ENCODE measurements around the gene VIPR1. TPM values are rescaled to one million over a fixed set of nuclear protein-coding genes. Genes with fewer than 3 reads are reported as not detected.

Gene VIPR1
- total RNA-seq, 1 experiment from 2014 or later: 19.2 TPM

- H3K36me3 Mint-ChIP-seq (ENCODE audit: insufficient read depth, unreplicated experiment): peaks cover 14% of the 10 kb centered on the region
- no peaks in the 10 kb centered on the region for H3K9me3 Mint-ChIP-seq (ENCODE audit: low read depth, unreplicated experiment)
- H3K27ac Mint-ChIP-seq (ENCODE audit: unreplicated experiment): peak overlapping the region; percentile 75
- no TSS peak for BruUV-seq (replicated peaks)
- CTCF ChIA-PET: interaction anchor here (0.6 to 1.2 kb wide), 3 partner anchors 18 to 278 kb away, joined by 3 to 9 read pairs (median 3); no protein-coding TSS in a partner anchor
- no peaks in the 10 kb centered on the region for H3K27me3 Mint-ChIP-seq (ENCODE audit: unreplicated experiment)
- peaks cover 22% of the 10 kb centered on the region for H3K4me1 Mint-ChIP-seq (ENCODE audit: low read depth, unreplicated experiment)
- H3K4me3 Mint-ChIP-seq (ENCODE audit: low read depth, unreplicated experiment): no peak overlapping the region
- intact Hi-C loops (cut with micrococcal nuclease; ENCODE audit: unreplicated experiment): loop anchor here (5.0 kb wide), 2 partner anchors 36 to 66 kb away; no protein-coding TSS in a partner anchor
- TF ChIP-seq CTCF (IDR thresholded peaks at IDR 0.05; ENCODE audit: unreplicated experiment): no peak
- peak; percentile 22 for DNase-seq
These were observed 5.4 kb downstream of the VIPR1 start for GRCh38 chr3:42507761-42508335.

GRCh38 chr3:42508562-42508961 lies 6.1 kb downstream of the VIPR1 start:
- Mint-ChIP-seq H3K4me3 (ENCODE audit: low read depth, unreplicated experiment) (no peak overlapping the region), H3K27ac (ENCODE audit: unreplicated experiment) (no peak overlapping the region), H3K4me1 (ENCODE audit: low read depth, unreplicated experiment) (peaks cover 22% of the 10 kb centered on the region), H3K27me3 (ENCODE audit: unreplicated experiment) (no peaks in the 10 kb centered on the region), H3K9me3 (ENCODE audit: low read depth, unreplicated experiment) (no peaks in the 10 kb centered on the region), H3K36me3 (ENCODE audit: insufficient read depth, unreplicated experiment) (peaks cover 7% of the 10 kb centered on the region)
- no TSS peak for BruUV-seq (replicated peaks)
- no peak for DNase-seq
- TF ChIP-seq CTCF (IDR thresholded peaks at IDR 0.05; ENCODE audit: unreplicated experiment): no peak
- CTCF ChIA-PET: no interaction called here
- intact Hi-C loops (cut with micrococcal nuclease; ENCODE audit: unreplicated experiment): loop anchor here (5.0 kb wide), 2 partner anchors 36 to 66 kb away; no protein-coding TSS in a partner anchor

GRCh38 chr3:42509111-42509510 lies 6.7 kb downstream of the VIPR1 start:
- TF ChIP-seq CTCF (IDR thresholded peaks at IDR 0.05; ENCODE audit: unreplicated experiment): no peak
- CTCF ChIA-PET: interaction anchor here (0.6 to 1.0 kb wide), 2 partner anchors 23 to 60 kb away, joined by 3 to 4 read pairs; no protein-coding TSS in a partner anchor
- no TSS peak for BruUV-seq (replicated peaks)
- peaks cover 22% of the 10 kb centered on the region for H3K4me1 Mint-ChIP-seq (ENCODE audit: low read depth, unreplicated experiment)
- peaks cover 4% of the 10 kb centered on the region for H3K36me3 Mint-ChIP-seq (ENCODE audit: insufficient read depth, unreplicated experiment)
- no peaks in the 10 kb centered on the region for H3K9me3 Mint-ChIP-seq (ENCODE audit: low read depth, unreplicated experiment)
- intact Hi-C loops (cut with micrococcal nuclease; ENCODE audit: unreplicated experiment): loop anchor here (5.0 kb wide), 2 partner anchors 37 to 67 kb away; no protein-coding TSS in a partner anchor
- DNase-seq: no peak
- no peaks in the 10 kb centered on the region for H3K27me3 Mint-ChIP-seq (ENCODE audit: unreplicated experiment)
- no peak overlapping the region for H3K4me3 Mint-ChIP-seq (ENCODE audit: low read depth, unreplicated experiment)
- H3K27ac Mint-ChIP-seq (ENCODE audit: unreplicated experiment): no peak overlapping the region

GRCh38 chr3:42510325-42510724 lies 7.9 kb downstream of the VIPR1 start:
- intact Hi-C loops (cut with micrococcal nuclease; ENCODE audit: unreplicated experiment): no loop called here
- H3K36me3 Mint-ChIP-seq (ENCODE audit: insufficient read depth, unreplicated experiment): peaks cover 4% of the 10 kb centered on the region
- CTCF ChIA-PET: interaction anchor here (0.6 kb wide), 1 partner anchor 280 kb away, joined by 3 read pairs; no protein-coding TSS in a partner anchor
- no peaks in the 10 kb centered on the region for H3K9me3 Mint-ChIP-seq (ENCODE audit: low read depth, unreplicated experiment)
- H3K27ac Mint-ChIP-seq (ENCODE audit: unreplicated experiment): no peak overlapping the region
- H3K4me3 Mint-ChIP-seq (ENCODE audit: low read depth, unreplicated experiment): no peak overlapping the region
- no peak for DNase-seq
- no peaks in the 10 kb centered on the region for H3K27me3 Mint-ChIP-seq (ENCODE audit: unreplicated experiment)
- H3K4me1 Mint-ChIP-seq (ENCODE audit: low read depth, unreplicated experiment): peaks cover 22% of the 10 kb centered on the region
- TF ChIP-seq CTCF (IDR thresholded peaks at IDR 0.05; ENCODE audit: unreplicated experiment): no peak
- BruUV-seq (replicated peaks): no TSS peak
